ENCODE measurements around the gene NAA10. TPM values are rescaled to one million over a fixed set of nuclear protein-coding genes. Genes with fewer than 3 reads are reported as not detected.

The NAA10 gene
- polyA plus RNA-seq, 1 donor from 2014 or later, result 117 TPM

- Histone ChIP-seq H3K9me2 (ENCODE audit: insufficient read depth, low read length) (no peaks in the 10 kb centered on the region), H3K27ac (ENCODE audit: low read length) (no peak overlapping the region), H3K9ac (ENCODE audit: low read length) (no peak overlapping the region), H3K79me2 (replicated peaks; ENCODE audit: insufficient read depth, low read length) (no peaks in the 10 kb centered on the region), H3K9me3 (ENCODE audit: low read length) (no peaks in the 10 kb centered on the region), H3K4me3 (ENCODE audit: low read length) (no peak overlapping the region), H3F3A (ENCODE audit: insufficient read depth, low read length, poor library complexity, severe bottlenecking) (no peaks in the 10 kb centered on the region), H4K20me1 (ENCODE audit: insufficient read depth) (no peaks in the 10 kb centered on the region), H3K36me3 (ENCODE audit: insufficient read depth, low read length) (no peaks in the 10 kb centered on the region), H2AFZ (ENCODE audit: low read depth, low read length) (no peak overlapping the region), H3K4me2 (ENCODE audit: low read length) (no peak overlapping the region), H3K27me3 (ENCODE audit: insufficient read depth, low read depth, low read length) (no peaks in the 10 kb centered on the region)
- TF ChIP-seq MXI1 (conservative IDR thresholded peaks at IDR 0.05; ENCODE audit: poor library complexity, severe bottlenecking), result no peak
- TF ChIP-seq CTCF (IDR thresholded peaks at IDR 0.05; ENCODE audit: poor library complexity, severe bottlenecking), result no peak
These were observed 27.4 kb downstream of the NAA10 start for GRCh38 chrX:153907456-153907855.

- H3K27ac ChIP-seq (ENCODE audit: low read length), result no peak overlapping the region
- no peaks in the 10 kb centered on the region for H3F3A ChIP-seq (ENCODE audit: insufficient read depth, low read length, poor library complexity, severe bottlenecking)
- H3K4me3 ChIP-seq (ENCODE audit: low read length), result no peak overlapping the region
- no peaks in the 10 kb centered on the region for H4K20me1 ChIP-seq (ENCODE audit: insufficient read depth)
- H3K9me3 ChIP-seq (ENCODE audit: low read length), result no peaks in the 10 kb centered on the region
- H3K9me2 ChIP-seq (ENCODE audit: insufficient read depth, low read length), result no peaks in the 10 kb centered on the region
- no peak overlapping the region for H2AFZ ChIP-seq (ENCODE audit: low read depth, low read length)
- TF ChIP-seq EZH2 (IDR thresholded peaks at IDR 0.05; ENCODE audit: borderline replicate concordance, insufficient read depth, low read length, poor library complexity, severe bottlenecking), result no peak
- TF ChIP-seq EP300 (conservative IDR thresholded peaks at IDR 0.05; ENCODE audit: poor library complexity, severe bottlenecking), result no peak
- no peak for TF ChIP-seq SMC3 (conservative IDR thresholded peaks at IDR 0.05; ENCODE audit: poor library complexity)
- TF ChIP-seq MXI1 (conservative IDR thresholded peaks at IDR 0.05; ENCODE audit: poor library complexity, severe bottlenecking), result no peak
- no peak for TF ChIP-seq TAF1 (IDR thresholded peaks at IDR 0.05; ENCODE audit: low read depth)
- H3K27me3 ChIP-seq (ENCODE audit: insufficient read depth, low read depth, low read length), result no peaks in the 10 kb centered on the region
- H3K4me2 ChIP-seq (ENCODE audit: low read length), result no peak overlapping the region
- no peaks in the 10 kb centered on the region for H3K36me3 ChIP-seq (ENCODE audit: insufficient read depth, low read length)
- no peak overlapping the region for H3K9ac ChIP-seq (ENCODE audit: low read length)
- H3K79me2 ChIP-seq (replicated peaks; ENCODE audit: insufficient read depth, low read length), result no peaks in the 10 kb centered on the region
These were observed 28.5 kb downstream of the NAA10 start for GRCh38 chrX:153906126-153906917.

GRCh38 chrX:153905481-153906095, 29.2 kb downstream of the NAA10 start:
- Histone ChIP-seq H3K4me2 (ENCODE audit: low read length) (no peak overlapping the region), H2AFZ (ENCODE audit: low read depth, low read length) (no peak overlapping the region), H3K9me2 (ENCODE audit: insufficient read depth, low read length) (no peaks in the 10 kb centered on the region), H3K4me3 (ENCODE audit: low read length) (no peak overlapping the region), H3K27me3 (ENCODE audit: insufficient read depth, low read depth, low read length) (no peaks in the 10 kb centered on the region), H3K79me2 (replicated peaks; ENCODE audit: insufficient read depth, low read length) (no peaks in the 10 kb centered on the region), H3K9ac (ENCODE audit: low read length) (no peak overlapping the region), H4K20me1 (ENCODE audit: insufficient read depth) (no peaks in the 10 kb centered on the region), H3K36me3 (ENCODE audit: insufficient read depth, low read length) (no peaks in the 10 kb centered on the region), H3K27ac (ENCODE audit: low read length) (no peak overlapping the region), H3F3A (ENCODE audit: insufficient read depth, low read length, poor library complexity, severe bottlenecking) (no peaks in the 10 kb centered on the region), H3K9me3 (ENCODE audit: low read length) (no peaks in the 10 kb centered on the region)
- no peak for TF ChIP-seq REST (IDR thresholded peaks at IDR 0.05; ENCODE audit: borderline replicate concordance)
- no peak for TF ChIP-seq POLR2AphosphoS5 (IDR thresholded peaks at IDR 0.05)
- TF ChIP-seq CTCF (IDR thresholded peaks at IDR 0.05; ENCODE audit: poor library complexity, severe bottlenecking), result no peak
- TF ChIP-seq MXI1 (conservative IDR thresholded peaks at IDR 0.05; ENCODE audit: poor library complexity, severe bottlenecking), result no peak
- no peak for TF ChIP-seq EZH2 (IDR thresholded peaks at IDR 0.05; ENCODE audit: borderline replicate concordance, insufficient read depth, low read length, poor library complexity, severe bottlenecking)
- no peak for TF ChIP-seq RAD21 (conservative IDR thresholded peaks at IDR 0.05)
- no peak for TF ChIP-seq EP300 (conservative IDR thresholded peaks at IDR 0.05; ENCODE audit: poor library complexity, severe bottlenecking)
- no peak for TF ChIP-seq TAF1 (IDR thresholded peaks at IDR 0.05; ENCODE audit: low read depth)
- no peak for TF ChIP-seq SMC3 (conservative IDR thresholded peaks at IDR 0.05; ENCODE audit: poor library complexity)
